HUES6 (cell line): ENCODE results near the gene IER5.

Experiments used
- H3K27ac ChIP-seq: 2 replicates; pipeline ENCODE4 v1.7.0; 2013; ENCODE audit warnings: low read depth, mild to moderate bottlenecking, low read length, inconsistent platforms
- H3K27me3 ChIP-seq: 2 replicates; pipeline ENCODE4 v1.6.1; 2013; ENCODE audit warnings: low read length; ENCODE audit not compliant: control insufficient read depth, insufficient read depth
- H3K36me3 ChIP-seq: 2 replicates; pipeline ENCODE4 v1.6.1; 2013; ENCODE audit warnings: low read length; ENCODE audit not compliant: control insufficient read depth, insufficient read depth
- H3K4me1 ChIP-seq: 2 replicates; pipeline ENCODE4 v1.6.1; 2013; ENCODE audit warnings: low read length; ENCODE audit not compliant: control insufficient read depth, insufficient read depth
- H3K4me3 ChIP-seq: 2 replicates; pipeline ENCODE4 v1.5.1; 2013; ENCODE audit warnings: low read depth, low read length
- H3K9ac ChIP-seq: one replicate; pipeline ENCODE4 v1.6.1; 2013; ENCODE audit warnings: mild to moderate bottlenecking, low read length
- H3K9me3 ChIP-seq: 2 replicates; pipeline ENCODE4 v1.6.1; 2013; ENCODE audit warnings: low read depth, low read length; ENCODE audit not compliant: control insufficient read depth, insufficient read depth

Gene IER5

DNA sequence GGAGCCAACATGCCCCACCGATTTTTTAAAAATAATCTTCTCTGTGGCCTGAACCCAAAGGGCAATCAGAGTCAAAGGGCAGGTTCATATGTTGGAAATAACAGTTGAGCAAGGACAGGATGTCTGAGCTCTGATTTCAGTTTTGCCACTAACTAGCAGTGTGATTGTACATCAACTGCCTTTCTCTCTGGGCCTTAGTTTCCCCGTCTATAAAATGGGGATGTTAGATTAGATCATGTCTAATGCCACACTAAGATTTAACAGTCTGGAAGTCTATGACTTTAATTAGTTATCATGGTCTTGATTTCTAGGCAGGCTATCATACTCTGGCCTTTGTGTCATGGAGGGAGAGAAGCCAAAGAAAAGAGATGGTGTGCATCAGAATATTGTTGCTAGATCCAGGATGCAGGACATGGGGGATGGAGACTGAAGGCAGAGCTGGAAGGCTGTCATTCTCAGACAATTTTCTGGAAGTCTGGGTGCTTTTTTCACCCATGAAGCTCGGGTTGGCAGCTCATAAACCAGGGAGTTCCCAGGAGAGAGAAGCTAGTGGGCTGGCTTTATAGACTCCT is 28.4 kb downstream of the IER5 start:
- Histone ChIP-seq H3K36me3 (no peaks in the 10 kb centered on the region), H3K4me3 (no peak overlapping the region), H3K27ac (no peak overlapping the region), H3K9ac (no peak overlapping the region), H3K27me3 (no peaks in the 10 kb centered on the region), H3K9me3 (no peaks in the 10 kb centered on the region), H3K4me1 (peaks cover 39% of the 10 kb centered on the region)

DNA sequence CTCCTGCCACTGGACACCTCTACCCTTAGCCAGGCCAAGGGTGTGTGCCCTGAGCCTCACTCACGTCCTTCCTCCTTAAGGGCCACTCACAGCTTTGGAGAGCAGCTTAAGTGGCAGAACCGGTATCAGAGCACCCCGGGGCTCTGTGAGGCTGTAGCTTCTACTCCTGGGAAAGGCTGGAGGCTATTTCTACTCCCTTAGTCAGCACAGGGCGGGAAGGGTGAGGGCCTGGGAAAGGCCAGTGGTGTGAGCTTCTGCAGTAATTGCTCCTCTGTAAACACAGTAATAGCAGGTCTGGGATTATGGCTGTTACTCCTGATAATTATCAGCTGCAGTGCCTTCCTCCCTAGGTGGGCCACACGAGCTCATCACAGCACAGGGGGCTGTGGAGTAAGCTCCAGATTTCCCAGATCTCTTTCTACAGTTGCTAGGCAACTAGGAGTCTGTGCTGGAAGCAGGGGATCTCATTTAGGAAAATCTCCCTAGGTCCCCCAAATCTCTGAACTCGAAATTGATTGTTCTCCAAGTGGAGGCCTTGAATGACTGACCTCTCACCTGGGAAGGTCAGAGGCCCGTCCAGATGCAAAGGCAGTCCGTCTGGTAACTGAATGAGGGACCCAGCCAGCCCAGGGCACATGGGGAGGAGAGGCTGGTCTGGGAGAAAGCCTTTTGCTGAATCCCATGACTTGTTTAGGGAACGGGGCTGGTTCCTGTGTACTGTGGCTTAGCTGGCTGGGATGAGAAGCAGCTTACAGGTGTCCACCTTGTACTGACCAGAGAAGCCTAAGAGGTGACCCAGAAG is 29.3 kb downstream of the IER5 start:
- no peak overlapping the region for H3K27ac ChIP-seq
- H3K27me3 ChIP-seq: no peaks in the 10 kb centered on the region
- H3K4me1 ChIP-seq: peaks cover 30% of the 10 kb centered on the region
- no peak overlapping the region for H3K4me3 ChIP-seq
- H3K36me3 ChIP-seq: no peaks in the 10 kb centered on the region
- H3K9ac ChIP-seq: no peak overlapping the region
- H3K9me3 ChIP-seq: no peaks in the 10 kb centered on the region

DNA sequence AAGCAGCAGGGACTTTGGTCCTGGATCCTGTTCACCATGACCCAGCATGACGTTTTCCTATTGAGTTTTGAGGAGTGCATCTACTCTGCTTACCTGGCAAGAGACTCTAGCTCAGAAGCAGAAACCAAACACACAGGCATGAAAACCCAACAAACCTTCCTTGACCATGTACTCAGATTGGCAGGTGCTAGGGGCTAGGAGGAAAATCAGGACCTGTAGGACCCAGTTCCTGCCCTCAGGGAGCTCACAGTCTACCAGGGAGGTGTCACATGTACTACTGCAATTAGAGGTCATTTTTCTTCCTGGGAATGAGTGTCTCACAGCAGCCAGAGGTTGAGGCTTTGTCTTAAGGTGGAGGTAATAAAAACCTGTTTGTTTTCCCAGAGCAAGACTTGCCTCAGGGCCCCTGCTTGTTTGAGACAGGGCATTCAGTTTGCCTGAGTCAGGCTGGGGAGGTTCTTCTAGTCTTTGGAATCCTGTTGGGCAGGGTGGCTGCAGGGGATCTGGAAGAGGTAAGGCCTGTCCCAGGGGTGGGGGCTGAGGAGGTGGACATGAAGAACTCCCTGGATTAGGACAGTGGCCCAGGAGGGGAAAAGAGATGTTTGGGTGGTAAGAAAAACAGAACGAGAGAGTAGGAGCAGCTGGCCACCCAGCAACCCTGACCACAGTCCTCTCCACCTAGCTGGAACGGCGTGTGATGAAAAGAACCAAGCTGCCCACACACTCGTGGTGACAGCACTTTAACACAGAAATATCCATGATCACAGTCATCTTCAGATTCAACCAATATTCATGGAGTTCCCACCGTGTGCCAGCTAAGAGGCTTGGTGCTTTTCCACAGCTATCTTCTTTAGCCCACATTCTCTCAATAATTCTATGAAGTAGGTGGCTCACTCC is 30.8 kb downstream of the IER5 start:
- Histone ChIP-seq H3K9ac (no peak overlapping the region), H3K27ac (no peak overlapping the region), H3K4me3 (no peak overlapping the region), H3K9me3 (no peaks in the 10 kb centered on the region), H3K4me1 (peaks cover 23% of the 10 kb centered on the region), H3K36me3 (no peaks in the 10 kb centered on the region), H3K27me3 (no peaks in the 10 kb centered on the region)

DNA sequence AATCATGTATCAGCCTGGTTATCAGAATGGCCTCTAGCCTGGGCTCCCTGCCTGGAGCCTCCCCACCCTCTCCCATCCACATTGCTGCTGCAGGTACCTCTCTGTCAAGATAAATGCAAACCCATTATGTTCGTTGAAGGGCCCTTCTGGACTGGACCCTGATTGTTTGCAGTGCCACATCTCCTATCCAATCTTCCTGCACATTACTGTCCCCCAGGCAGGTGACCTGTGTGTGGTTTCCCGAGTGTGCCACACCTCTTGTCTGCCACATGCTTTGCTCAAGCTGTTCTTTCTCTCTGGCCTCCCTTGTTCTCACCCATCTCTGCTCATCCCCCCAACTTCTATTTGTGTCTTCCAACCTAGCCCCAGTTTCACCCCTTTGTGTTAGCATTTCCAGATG is 32.4 kb downstream of the IER5 start:
- no peaks in the 10 kb centered on the region for H3K27me3 ChIP-seq
- no peaks in the 10 kb centered on the region for H3K36me3 ChIP-seq
- no peak overlapping the region for H3K27ac ChIP-seq
- no peaks in the 10 kb centered on the region for H3K9me3 ChIP-seq
- H3K9ac ChIP-seq: no peak overlapping the region
- no peak overlapping the region for H3K4me3 ChIP-seq
- H3K4me1 ChIP-seq: peaks cover 19% of the 10 kb centered on the region

- H3K27me3 ChIP-seq: no peaks in the 10 kb centered on the region
- H3K4me3 ChIP-seq: no peak overlapping the region
- no peaks in the 10 kb centered on the region for H3K36me3 ChIP-seq
- H3K9ac ChIP-seq: no peak overlapping the region
- H3K27ac ChIP-seq: no peak overlapping the region
- no peaks in the 10 kb centered on the region for H3K9me3 ChIP-seq
- peaks cover 23% of the 10 kb centered on the region for H3K4me1 ChIP-seq
These were observed 33.0 kb downstream of the IER5 start for GRCh38 chr1:181121498-181121897.

- H3K27ac ChIP-seq: no peak overlapping the region
- no peaks in the 10 kb centered on the region for H3K36me3 ChIP-seq
- no peak overlapping the region for H3K9ac ChIP-seq
- no peaks in the 10 kb centered on the region for H3K9me3 ChIP-seq
- H3K4me3 ChIP-seq: no peak overlapping the region
- H3K4me1 ChIP-seq: peaks cover 27% of the 10 kb centered on the region
- no peaks in the 10 kb centered on the region for H3K27me3 ChIP-seq
These were observed 33.7 kb downstream of the IER5 start for GRCh38 chr1:181122222-181122621.

GRCh38 chr1:181123173-181123572 is 34.7 kb downstream of the IER5 start:
- H3K36me3 ChIP-seq: no peaks in the 10 kb centered on the region
- H3K9me3 ChIP-seq: no peaks in the 10 kb centered on the region
- no peak overlapping the region for H3K27ac ChIP-seq
- H3K4me1 ChIP-seq: peaks cover 19% of the 10 kb centered on the region
- no peaks in the 10 kb centered on the region for H3K27me3 ChIP-seq
- no peak overlapping the region for H3K9ac ChIP-seq
- H3K4me3 ChIP-seq: no peak overlapping the region

GRCh38 chr1:181124291-181124751 is 35.8 kb downstream of the IER5 start:
- Histone ChIP-seq H3K4me3 (no peak overlapping the region), H3K27ac (no peak overlapping the region), H3K4me1 (peaks cover 30% of the 10 kb centered on the region), H3K36me3 (no peaks in the 10 kb centered on the region), H3K9me3 (no peaks in the 10 kb centered on the region), H3K9ac (no peak overlapping the region), H3K27me3 (no peaks in the 10 kb centered on the region)

DNA sequence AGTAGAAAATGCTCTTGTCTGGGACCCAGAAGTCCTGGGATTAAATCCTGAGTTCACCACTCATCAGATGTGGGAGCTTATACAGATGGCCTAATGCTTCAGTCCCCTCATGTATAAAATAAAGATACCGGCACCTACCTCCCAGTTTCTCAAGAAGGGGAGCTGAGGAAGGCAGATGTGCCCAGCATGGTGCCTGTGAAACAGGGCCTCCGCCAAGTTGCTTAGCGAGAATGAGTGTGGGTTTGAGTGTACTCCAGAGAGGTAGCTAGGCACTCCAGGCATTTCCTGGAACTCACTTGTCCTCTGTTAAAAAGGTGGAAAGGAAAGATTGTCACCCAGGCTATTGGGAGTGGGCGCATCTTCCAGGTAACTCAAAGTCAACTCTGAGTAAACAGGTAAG is 37.8 kb downstream of the IER5 start:
- Histone ChIP-seq H3K27ac (no peak overlapping the region), H3K27me3 (no peaks in the 10 kb centered on the region), H3K9me3 (no peaks in the 10 kb centered on the region), H3K4me3 (no peak overlapping the region), H3K9ac (no peak overlapping the region), H3K36me3 (no peaks in the 10 kb centered on the region), H3K4me1 (peaks cover 41% of the 10 kb centered on the region)

DNA sequence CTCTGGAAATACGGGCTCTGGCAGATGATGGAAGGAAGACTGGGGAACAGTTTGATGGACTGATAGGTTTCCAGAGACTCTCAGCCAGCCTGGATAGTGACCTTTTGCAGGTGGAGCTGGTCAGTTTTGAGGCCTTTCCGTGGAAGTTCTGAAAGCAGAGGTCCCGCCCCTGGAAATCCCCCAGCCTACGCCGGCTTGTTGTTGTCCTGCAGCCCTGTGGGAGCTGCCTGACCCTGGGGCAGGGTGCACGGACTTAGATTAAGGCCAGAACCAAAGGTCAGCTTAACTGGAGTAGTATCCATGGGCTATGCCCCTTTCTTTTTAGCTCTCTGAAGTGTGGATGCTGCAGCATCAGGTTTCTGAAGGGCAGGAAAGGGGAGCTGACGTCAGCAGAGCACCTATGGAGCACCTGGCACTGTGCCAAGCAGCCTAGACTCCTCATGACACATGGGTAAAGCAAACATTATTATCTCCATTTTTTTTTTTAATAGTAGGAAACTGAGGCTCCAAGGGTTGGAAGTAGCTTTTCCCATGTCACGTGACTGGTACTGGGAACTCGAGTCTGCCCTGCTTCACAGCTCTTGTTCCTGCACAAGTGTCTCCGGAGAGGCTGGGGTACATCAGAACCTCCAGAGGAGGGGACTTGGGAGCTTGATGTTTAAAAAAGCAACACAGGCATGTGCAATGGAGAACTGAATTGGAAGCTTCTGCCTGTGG is 38.5 kb downstream of the IER5 start:
- no peaks in the 10 kb centered on the region for H3K9me3 ChIP-seq
- H3K36me3 ChIP-seq: no peaks in the 10 kb centered on the region
- peaks cover 41% of the 10 kb centered on the region for H3K4me1 ChIP-seq
- no peak overlapping the region for H3K4me3 ChIP-seq
- no peaks in the 10 kb centered on the region for H3K27me3 ChIP-seq
- H3K27ac ChIP-seq: no peak overlapping the region
- no peak overlapping the region for H3K9ac ChIP-seq
